HEK293 (cell line): ENCODE results near the gene CYS1.

ENCODE experiments used
- CTCF ChIA-PET: fragments of 350-600 bp; formaldehyde crosslinking; extraction: SDS; loops from one replicate; lab custom pipeline; 2021; ENCODE audit warnings: antibody characterized with exemption; lab: Yijun Ruan, JAX
- POLR2A ChIA-PET: fragments of 300-600 bp; formaldehyde crosslinking; extraction: SDS; loops from one replicate; lab custom pipeline; 2020; ENCODE audit warnings: antibody characterized with exemption, inconsistent platforms; lab: Yijun Ruan, JAX
- H3K27ac ChIP-seq: fragments of 200-500 bp; sonication (Bioruptor generic); 2 replicates; pipeline ENCODE4 v1.5.1; 2014; ENCODE audit warnings: low read depth, low read length, control low read depth, inconsistent platforms; ENCODE audit errors: extremely low read depth
- H3K36me3 ChIP-seq, 2 experiments: fragments of 200-500 bp in 1 of 2; sonication (Bioruptor generic) in 1 of 2; 1 replicate in 1 of 2; 2 replicates in 1 of 2; pipeline ENCODE4 v1.5.1; 2014 to 2017; ENCODE audit warnings: inconsistent platforms in 2 of 2, low read length in 2 of 2; ENCODE audit not compliant: control insufficient read depth in 2 of 2, insufficient read depth in 1 of 2
- H3K4me1 ChIP-seq: fragments of 200-500 bp; sonication (Bioruptor generic); 2 replicates; pipeline ENCODE4 v1.5.1; 2014; ENCODE audit warnings: mild to moderate bottlenecking, low read length, inconsistent platforms; ENCODE audit not compliant: control insufficient read depth, insufficient read depth
- H3K4me3 ChIP-seq: 2 replicates; pipeline ENCODE4 v1.5.1; 2011; ENCODE audit warnings: low read depth, mild to moderate bottlenecking, control low read depth, low read length, moderate library complexity
- H3K9me3 ChIP-seq: fragments of 200-500 bp; sonication (Bioruptor generic); 2 replicates; pipeline ENCODE4 v1.5.1; 2014; ENCODE audit warnings: low read depth, low read length, inconsistent platforms; ENCODE audit not compliant: control insufficient read depth, insufficient read depth
- GLIS1 ChIP-seq: fragments of 450-650 bp; formaldehyde crosslinking; IDR thresholded peaks from 2 replicates; pipeline ENCODE4 v1.5.1; 2016; ENCODE audit warnings: missing biosample characterization, missing genetic modification characterization
- HOXC10 ChIP-seq: sonication (generic); formaldehyde crosslinking; IDR thresholded peaks from 2 replicates; pipeline ENCODE4 v1.8.1; 2023; ENCODE audit warnings: mild to moderate bottlenecking, missing genetic modification reagents
- ZBTB8A ChIP-seq: fragments of 450-650 bp; formaldehyde crosslinking; IDR thresholded peaks from 2 replicates; pipeline ENCODE4 v1.5.1; 2016; ENCODE audit warnings: missing biosample characterization, missing genetic modification characterization
- ZFP41 ChIP-seq: fragments of 450-650 bp; formaldehyde crosslinking; IDR thresholded peaks from 2 replicates; pipeline ENCODE4 v1.5.1; 2016; ENCODE audit warnings: missing biosample characterization, missing genetic modification characterization, borderline replicate concordance
- ZIC2 ChIP-seq: fragments of 450-650 bp; formaldehyde crosslinking; IDR thresholded peaks from 2 replicates; pipeline ENCODE4 v1.5.1; 2016; ENCODE audit warnings: missing biosample characterization, missing genetic modification characterization
- ZNF23 ChIP-seq: fragments of 450-650 bp; formaldehyde crosslinking; IDR thresholded peaks from 2 replicates; pipeline ENCODE4 v1.5.1; 2016; ENCODE audit warnings: missing biosample characterization, missing genetic modification characterization, borderline replicate concordance
- ZNF248 ChIP-seq: fragments of 450-650 bp; formaldehyde crosslinking; IDR thresholded peaks from 2 replicates; pipeline ENCODE4 v1.5.1; 2017; ENCODE audit warnings: missing biosample characterization, missing genetic modification characterization
- ZNF292 ChIP-seq: fragments of 450-650 bp; formaldehyde crosslinking; IDR thresholded peaks from 2 replicates; pipeline ENCODE4 v1.5.1; 2016; ENCODE audit warnings: low read depth, missing biosample characterization, missing genetic modification characterization, borderline replicate concordance
- ZNF335 ChIP-seq: fragments of 450-650 bp; formaldehyde crosslinking; conservative IDR thresholded peaks from 2 replicates; pipeline ENCODE4 v1.5.1; 2016; ENCODE audit warnings: missing biosample characterization, missing genetic modification characterization
- ZNF529 ChIP-seq: fragments of 450-650 bp; formaldehyde crosslinking; IDR thresholded peaks from 2 replicates; pipeline ENCODE4 v1.5.1; 2017; ENCODE audit warnings: missing genetic modification characterization, missing biosample characterization; ENCODE audit not compliant: insufficient replicate concordance
- ZNF555 ChIP-seq: fragments of 450-650 bp; formaldehyde crosslinking; conservative IDR thresholded peaks from 2 replicates; pipeline ENCODE4 v1.5.1; 2017; ENCODE audit warnings: missing biosample characterization, mild to moderate bottlenecking, missing genetic modification characterization, inconsistent platforms
- ZNF701 ChIP-seq: fragments of 450-650 bp; formaldehyde crosslinking; IDR thresholded peaks from 2 replicates; pipeline ENCODE4 v1.5.1; 2016; ENCODE audit warnings: missing biosample characterization, missing genetic modification characterization
- ZSCAN30 ChIP-seq: fragments of 450-650 bp; IDR thresholded peaks from 2 replicates; pipeline ENCODE4 v1.5.1; 2018; ENCODE audit warnings: missing biosample characterization, mild to moderate bottlenecking, missing genetic modification characterization, moderate library complexity
- TF ChIP-seq, protein P1 (sequence below): fragments of 450-650 bp; formaldehyde crosslinking; IDR thresholded peaks from 2 replicates; pipeline ENCODE4 v1.5.1; 2017; ENCODE audit warnings: missing biosample characterization, mild to moderate bottlenecking, missing genetic modification characterization, moderate library complexity
- TF ChIP-seq, protein P2 (sequence below): fragments of 450-650 bp; formaldehyde crosslinking; optimal IDR thresholded peaks from 2 replicates; pipeline ENCODE3; 2016; ENCODE audit warnings: missing biosample characterization, mild to moderate bottlenecking, missing genetic modification characterization
- TF ChIP-seq, protein P3 (sequence below): fragments of 450-650 bp; formaldehyde crosslinking; IDR thresholded peaks from 2 replicates; pipeline ENCODE4 v1.5.1; 2016; ENCODE audit warnings: missing biosample characterization, missing genetic modification characterization

CYS1 gene

DNA sequence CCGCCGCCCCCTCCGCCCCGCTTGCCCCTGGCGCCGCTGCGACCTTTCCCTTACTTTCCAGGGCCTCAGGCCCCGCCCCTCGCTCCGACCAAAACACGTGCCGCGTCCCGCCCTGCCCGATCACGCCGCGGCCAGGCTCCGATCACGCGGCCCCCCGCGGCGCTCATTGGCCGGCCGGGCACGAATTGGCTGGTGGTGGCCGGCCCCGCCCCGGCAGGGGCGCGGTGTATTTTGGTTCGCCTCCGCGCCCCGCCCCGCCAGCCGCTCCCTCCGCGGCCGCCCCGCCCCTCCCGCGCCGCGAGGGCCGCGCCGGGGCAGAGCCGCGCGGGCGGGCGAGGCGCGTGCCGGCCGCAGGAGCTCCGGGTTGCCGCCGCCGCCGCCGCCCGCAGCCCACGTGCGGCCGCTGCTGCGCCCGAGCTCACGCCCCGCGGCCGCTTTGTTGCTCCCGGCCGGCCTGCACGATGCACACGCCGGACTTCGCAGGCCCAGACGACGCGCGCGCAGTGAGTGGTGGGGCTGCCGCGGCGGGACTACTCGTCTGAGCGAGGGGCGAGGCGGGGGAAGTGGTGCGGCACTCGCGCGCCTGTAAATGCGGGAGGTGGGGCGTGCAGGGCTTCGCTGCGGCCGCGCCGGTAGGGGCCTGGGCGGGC, 36.8 kb downstream of the CYS1 start, which contains the start of gene KLF11:
TSS of gene KLF11 (plus strand) at position 295 of the 650 bp plus-strand sequence. CDS start at position 462, 167 bp downstream.
- CTCF ChIA-PET, result interaction anchor here (0.6 kb wide), 2 partner anchors 29 to 253 kb away, joined by 3 read pairs; no protein-coding TSS in a partner anchor

DNA sequence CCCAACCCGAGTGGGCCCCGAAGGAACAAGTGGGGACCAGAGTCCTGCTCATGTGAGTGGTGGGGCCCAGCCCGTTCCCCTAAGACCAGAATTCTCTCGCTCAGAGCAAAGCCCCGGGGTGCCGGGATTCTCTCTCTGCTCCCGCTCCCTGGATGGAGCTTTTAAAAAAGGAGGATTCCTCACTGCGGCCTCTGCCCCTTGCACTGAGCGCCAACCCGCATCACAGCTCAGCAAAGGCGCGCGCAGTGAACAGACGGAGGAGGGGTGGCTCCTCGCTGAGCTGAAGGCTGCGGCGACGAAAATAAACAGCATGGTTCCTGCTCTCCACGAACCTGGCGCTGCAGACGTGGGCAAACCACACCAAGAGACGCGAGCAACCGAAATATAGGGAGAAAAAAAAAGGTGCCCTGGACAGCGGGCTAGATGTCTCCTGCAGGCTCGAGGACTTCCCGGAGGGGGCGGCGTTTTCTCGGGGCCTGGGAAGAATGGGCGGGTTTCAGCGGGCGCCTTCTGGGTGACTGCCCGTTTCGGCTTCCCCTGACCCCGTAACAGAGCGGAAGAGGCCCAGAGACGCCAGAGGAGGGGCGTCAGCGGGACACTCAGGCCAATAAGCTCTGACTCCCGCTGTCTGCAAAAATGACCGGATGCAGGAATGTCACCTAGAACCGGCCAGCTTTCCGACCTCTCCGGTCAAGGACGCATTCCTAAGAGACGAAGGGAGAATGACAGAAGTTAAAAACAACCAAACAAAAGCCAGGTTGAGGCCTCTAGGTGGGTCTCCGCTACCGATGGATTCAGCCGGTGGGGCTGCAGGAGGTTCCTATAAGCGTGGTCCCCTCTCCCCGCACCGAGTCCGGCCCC, 37.7 kb downstream of the CYS1 start:
- no peak overlapping the region for H3K4me3 ChIP-seq
- peaks cover 0 to 14% of the 10 kb centered on the region in 2 experiments; a peak in 1 of 3 replicates for H3K36me3 ChIP-seq
- ChIA-PET POLR2A (interaction anchor here (3.0 kb wide), 1 partner anchor 15 kb away, joined by 17 read pairs; no protein-coding TSS in a partner anchor), CTCF (interaction anchor here (0.7 to 1.4 kb wide), 2 partner anchors 59 to 382 kb away, joined by 3 to 4 read pairs; no protein-coding TSS in a partner anchor)
- H3K27ac ChIP-seq, result no peak overlapping the region
- no peaks in the 10 kb centered on the region for H3K9me3 ChIP-seq
- H3K4me1 ChIP-seq, result peaks cover 2% of the 10 kb centered on the region
- TF ChIP-seq ZNF23 (no peak), ZNF335 (0 out of 2 replicates have a peak, but pooled peaks have one; percentile 10)

More for the DNA sequence above, 36.8 kb downstream of the CYS1 start, which contains the start of gene KLF11:
- peak within 1 kb of the TSS; percentile 96 for H3K27ac ChIP-seq
- peaks cover 0 to 22% of the 10 kb centered on the region in 2 experiments; a peak in 1 of 3 replicates for H3K36me3 ChIP-seq
- peaks cover 2% of the 10 kb centered on the region for H3K4me1 ChIP-seq
- peak within 1 kb of the TSS; percentile 62 for H3K4me3 ChIP-seq
- H3K9me3 ChIP-seq, result no peaks in the 10 kb centered on the region
- TF ChIP-seq ZBTB8A (tag by site-specific recombination) (peak; percentile 62), ZNF292 (tag by site-specific recombination) (no peak), ZNF555 (no peak), GLIS1 (tag by site-specific recombination) (0 out of 2 replicates have a peak, but pooled peaks have one; percentile 11), ZNF701 (tag by site-specific recombination) (no peak), HOXC10 (CRISPR knock-in tag) (peak; percentile 87; the same call in 1 of the 2 replicates), ZSCAN30 (tag by site-specific recombination) (peak; percentile 15; the same call in 1 of the 2 replicates), ZIC2 (tag by site-specific recombination) (peak; percentile 31; the same call in 1 of the 2 replicates), ZNF248 (tag by site-specific recombination) (no peak), ZNF529 (tag by site-specific recombination) (no peak), ZFP41 (tag by site-specific recombination) (no peak)
- TF ChIP-seq, protein P1, sequence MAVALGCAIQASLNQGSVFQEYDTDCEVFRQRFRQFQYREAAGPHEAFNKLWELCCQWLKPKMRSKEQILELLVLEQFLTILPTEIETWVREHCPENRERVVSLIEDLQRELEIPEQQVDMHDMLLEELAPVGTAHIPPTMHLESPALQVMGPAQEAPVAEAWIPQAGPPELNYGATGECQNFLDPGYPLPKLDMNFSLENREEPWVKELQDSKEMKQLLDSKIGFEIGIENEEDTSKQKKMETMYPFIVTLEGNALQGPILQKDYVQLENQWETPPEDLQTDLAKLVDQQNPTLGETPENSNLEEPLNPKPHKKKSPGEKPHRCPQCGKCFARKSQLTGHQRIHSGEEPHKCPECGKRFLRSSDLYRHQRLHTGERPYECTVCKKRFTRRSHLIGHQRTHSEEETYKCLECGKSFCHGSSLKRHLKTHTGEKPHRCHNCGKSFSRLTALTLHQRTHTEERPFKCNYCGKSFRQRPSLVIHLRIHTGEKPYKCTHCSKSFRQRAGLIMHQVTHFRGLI (tag by site-specific recombination), result peak; percentile 65; the same call in 1 of the 2 replicates
- TF ChIP-seq, protein P2, sequence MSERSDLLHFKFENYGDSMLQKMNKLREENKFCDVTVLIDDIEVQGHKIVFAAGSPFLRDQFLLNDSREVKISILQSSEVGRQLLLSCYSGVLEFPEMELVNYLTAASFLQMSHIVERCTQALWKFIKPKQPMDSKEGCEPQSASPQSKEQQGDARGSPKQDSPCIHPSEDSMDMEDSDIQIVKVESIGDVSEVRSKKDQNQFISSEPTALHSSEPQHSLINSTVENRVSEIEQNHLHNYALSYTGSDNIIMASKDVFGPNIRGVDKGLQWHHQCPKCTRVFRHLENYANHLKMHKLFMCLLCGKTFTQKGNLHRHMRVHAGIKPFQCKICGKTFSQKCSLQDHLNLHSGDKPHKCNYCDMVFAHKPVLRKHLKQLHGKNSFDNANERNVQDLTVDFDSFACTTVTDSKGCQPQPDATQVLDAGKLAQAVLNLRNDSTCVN (tag by site-specific recombination), result peak; percentile 62
- TF ChIP-seq, protein P3, sequence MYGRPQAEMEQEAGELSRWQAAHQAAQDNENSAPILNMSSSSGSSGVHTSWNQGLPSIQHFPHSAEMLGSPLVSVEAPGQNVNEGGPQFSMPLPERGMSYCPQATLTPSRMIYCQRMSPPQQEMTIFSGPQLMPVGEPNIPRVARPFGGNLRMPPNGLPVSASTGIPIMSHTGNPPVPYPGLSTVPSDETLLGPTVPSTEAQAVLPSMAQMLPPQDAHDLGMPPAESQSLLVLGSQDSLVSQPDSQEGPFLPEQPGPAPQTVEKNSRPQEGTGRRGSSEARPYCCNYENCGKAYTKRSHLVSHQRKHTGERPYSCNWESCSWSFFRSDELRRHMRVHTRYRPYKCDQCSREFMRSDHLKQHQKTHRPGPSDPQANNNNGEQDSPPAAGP (tag by site-specific recombination), result 0 out of 2 replicates have a peak, but pooled peaks have one; percentile 18
- POLR2A ChIA-PET, result interaction anchor here (0.6 to 3.0 kb wide), 3 partner anchors 14 to 508 kb away, joined by 4 to 17 read pairs (median 7); partner anchors contain the start of gene TAF1B
